Measurements from ENCODE around the gene CST3.

Gene CST3

DNA sequence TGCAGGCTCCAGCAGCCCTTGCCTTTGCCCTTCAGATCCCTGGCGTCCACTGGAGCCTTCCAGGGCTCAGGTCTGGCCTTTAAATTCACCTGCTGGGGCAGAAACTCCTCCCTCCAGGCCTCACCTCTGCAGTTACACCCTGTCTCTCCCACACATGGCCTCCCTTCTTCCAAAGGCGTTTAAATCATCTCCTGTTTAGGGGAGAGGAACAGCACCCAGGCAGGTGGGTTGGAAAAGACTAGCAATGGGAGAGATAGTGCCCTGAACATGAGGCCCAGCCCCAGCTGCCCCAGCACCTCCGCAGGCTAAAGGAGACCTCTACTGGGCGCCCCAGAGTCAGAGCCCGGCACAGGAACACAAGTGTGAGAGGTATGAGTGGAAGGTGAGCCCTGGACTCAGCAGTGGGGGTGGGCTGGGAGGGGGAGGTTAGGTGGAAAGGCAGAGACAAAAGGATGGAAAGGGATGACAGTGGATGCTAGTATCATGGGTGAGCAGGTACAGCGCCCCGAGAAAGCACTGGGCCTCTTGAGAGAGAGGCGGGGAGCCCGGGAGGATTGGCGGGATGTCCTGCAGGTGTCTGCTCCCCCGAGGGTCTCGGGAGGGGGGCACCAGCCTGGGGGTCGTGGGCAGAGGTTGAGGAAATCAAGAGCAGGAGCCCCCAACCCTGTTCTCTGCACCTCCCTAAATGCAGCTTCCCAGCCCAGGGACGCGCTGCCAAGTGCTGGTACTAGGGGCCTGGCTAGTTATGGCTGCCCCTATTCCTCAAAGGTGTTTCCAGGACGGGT lies 31.7 kb downstream of the CST3 start, which contains the start of gene CST9:
Gene CST9, minus strand, starts transcription at position 51 of the 785 bp plus-strand sequence. CDS start 53 bp downstream, outside the sequence.
- Histone ChIP-seq H3K4me3 (replicated peaks; ENCODE audit: low read depth, low read length) (no peak within 1 kb of the TSS), H3K27me3 (replicated peaks; ENCODE audit: control insufficient read depth, insufficient read depth, low read length) (no peaks in the 10 kb centered on the region; the same call in 1 of the 2 replicates), H3K36me3 (ENCODE audit: control insufficient read depth, insufficient read depth, low read length) (no peaks in the 10 kb centered on the region)
- DNase-seq (ENCODE audit: extremely low read depth, insufficient read length) = no peak
- TF ChIP-seq, protein P1, sequence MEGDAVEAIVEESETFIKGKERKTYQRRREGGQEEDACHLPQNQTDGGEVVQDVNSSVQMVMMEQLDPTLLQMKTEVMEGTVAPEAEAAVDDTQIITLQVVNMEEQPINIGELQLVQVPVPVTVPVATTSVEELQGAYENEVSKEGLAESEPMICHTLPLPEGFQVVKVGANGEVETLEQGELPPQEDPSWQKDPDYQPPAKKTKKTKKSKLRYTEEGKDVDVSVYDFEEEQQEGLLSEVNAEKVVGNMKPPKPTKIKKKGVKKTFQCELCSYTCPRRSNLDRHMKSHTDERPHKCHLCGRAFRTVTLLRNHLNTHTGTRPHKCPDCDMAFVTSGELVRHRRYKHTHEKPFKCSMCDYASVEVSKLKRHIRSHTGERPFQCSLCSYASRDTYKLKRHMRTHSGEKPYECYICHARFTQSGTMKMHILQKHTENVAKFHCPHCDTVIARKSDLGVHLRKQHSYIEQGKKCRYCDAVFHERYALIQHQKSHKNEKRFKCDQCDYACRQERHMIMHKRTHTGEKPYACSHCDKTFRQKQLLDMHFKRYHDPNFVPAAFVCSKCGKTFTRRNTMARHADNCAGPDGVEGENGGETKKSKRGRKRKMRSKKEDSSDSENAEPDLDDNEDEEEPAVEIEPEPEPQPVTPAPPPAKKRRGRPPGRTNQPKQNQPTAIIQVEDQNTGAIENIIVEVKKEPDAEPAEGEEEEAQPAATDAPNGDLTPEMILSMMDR (IDR thresholded peaks at IDR 0.05; ENCODE audit: insufficient read depth, low read length, poor library complexity, severe bottlenecking) = no peak

DNA sequence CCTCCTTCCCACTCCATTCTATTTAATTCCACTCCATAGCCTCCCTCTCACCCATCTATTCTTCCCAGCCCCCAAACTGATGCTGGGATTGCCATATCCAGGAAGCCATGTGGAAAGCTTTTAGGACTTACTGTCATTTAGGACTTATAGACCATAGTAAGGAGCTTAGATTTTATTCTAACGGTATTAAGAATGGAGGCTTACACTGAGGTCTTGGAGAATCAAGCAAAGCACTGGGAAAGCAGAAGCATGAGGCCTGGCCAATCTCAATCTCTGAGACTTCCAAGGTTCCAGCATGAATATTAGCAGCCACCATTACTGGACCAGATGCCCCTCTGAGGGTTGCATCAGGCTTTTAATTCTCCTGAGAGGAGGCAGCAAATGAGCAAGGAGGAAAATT lies 33.4 kb downstream of the CST3 start:
- H3K4me3 ChIP-seq (replicated peaks; ENCODE audit: low read depth, low read length) = no peak overlapping the region
- no peak for DNase-seq (ENCODE audit: extremely low read depth, insufficient read length)
- TF ChIP-seq, protein P1 (IDR thresholded peaks at IDR 0.05; ENCODE audit: insufficient read depth, low read length, poor library complexity, severe bottlenecking) = no peak

DNA sequence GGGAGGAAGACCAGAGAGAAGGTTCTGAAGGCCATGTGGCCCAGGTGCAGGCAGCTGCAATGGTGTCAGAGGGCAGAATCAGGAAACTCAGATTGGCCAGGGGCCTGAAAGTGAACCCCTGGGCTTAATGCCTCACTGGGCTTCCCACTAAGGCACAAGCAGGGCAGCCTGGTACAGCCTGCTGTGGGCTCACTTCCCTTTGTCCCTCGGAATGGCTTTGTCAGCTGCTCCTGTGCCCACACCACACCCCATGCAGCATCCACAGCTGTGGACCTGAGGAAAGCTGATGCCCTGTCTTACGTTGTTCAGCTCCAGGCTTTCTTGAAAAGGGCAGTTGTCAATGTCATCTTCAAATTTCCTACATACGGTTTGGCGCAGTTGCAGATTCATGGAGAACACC lies 34.4 kb downstream of the CST3 start:
- TF ChIP-seq, protein P1 (IDR thresholded peaks at IDR 0.05; ENCODE audit: insufficient read depth, low read length, poor library complexity, severe bottlenecking) = no peak
- H3K36me3 ChIP-seq (ENCODE audit: control insufficient read depth, insufficient read depth, low read length) = no peaks in the 10 kb centered on the region
- DNase-seq (ENCODE audit: extremely low read depth, insufficient read length) = no peak
- H3K27me3 ChIP-seq (replicated peaks; ENCODE audit: control insufficient read depth, insufficient read depth, low read length) = no peaks in the 10 kb centered on the region; the same call in 1 of the 2 replicates
- no peak overlapping the region for H3K4me3 ChIP-seq (replicated peaks; ENCODE audit: low read depth, low read length)

More for the DNA sequence above, 33.4 kb downstream of the CST3 start:
- no peaks in the 10 kb centered on the region for H3K36me3 ChIP-seq (ENCODE audit: control insufficient read depth, insufficient read depth, low read length)
- H3K27me3 ChIP-seq (replicated peaks; ENCODE audit: control insufficient read depth, insufficient read depth, low read length) = no peaks in the 10 kb centered on the region; the same call in 1 of the 2 replicates

DNA sequence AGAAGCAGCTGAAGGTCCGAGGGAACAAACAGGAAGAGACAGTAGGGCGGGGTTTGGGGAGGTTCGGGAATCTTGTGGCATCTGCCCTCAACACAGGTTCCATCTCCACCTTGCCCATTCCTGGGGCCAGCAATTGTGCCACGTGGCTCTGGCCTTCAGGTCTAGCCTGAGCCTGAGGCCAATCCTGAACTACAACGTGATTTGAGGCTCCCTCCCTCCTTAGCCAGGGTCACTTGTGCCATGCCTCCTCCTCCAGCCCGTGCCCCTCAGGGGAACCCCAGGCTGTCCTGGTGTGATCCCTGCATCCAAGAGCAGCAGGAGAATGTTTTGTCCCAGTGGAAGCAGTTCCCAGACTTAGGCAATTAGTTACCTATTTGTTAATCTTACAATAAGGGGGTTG lies 35.1 kb downstream of the CST3 start:
- no peak overlapping the region for H3K4me3 ChIP-seq (replicated peaks; ENCODE audit: low read depth, low read length)
- TF ChIP-seq, protein P1 (IDR thresholded peaks at IDR 0.05; ENCODE audit: insufficient read depth, low read length, poor library complexity, severe bottlenecking) = no peak
- H3K36me3 ChIP-seq (ENCODE audit: control insufficient read depth, insufficient read depth, low read length) = no peaks in the 10 kb centered on the region
- no peak for DNase-seq (ENCODE audit: extremely low read depth, insufficient read length)
- no peaks in the 10 kb centered on the region; the same call in 1 of the 2 replicates for H3K27me3 ChIP-seq (replicated peaks; ENCODE audit: control insufficient read depth, insufficient read depth, low read length)

DNA sequence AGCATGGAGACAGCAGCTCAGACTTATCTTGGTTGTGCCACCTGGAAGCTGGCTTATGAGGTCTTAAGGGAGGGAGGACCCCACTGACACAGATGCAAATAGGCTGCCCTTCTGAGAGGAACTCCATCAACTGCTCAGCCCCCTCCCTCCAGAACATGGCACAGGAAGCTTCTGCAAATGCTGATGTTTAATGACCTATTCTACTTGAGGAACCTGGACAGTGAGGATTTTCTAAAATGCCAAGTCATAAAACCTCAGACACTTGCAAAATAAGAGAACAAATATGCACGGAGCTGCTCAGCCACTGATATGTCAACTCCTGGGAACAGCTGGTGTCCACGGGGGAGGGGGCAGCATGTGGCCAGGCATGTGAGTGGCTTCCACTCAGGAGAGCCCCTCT lies 35.5 kb downstream of the CST3 start:
- TF ChIP-seq, protein P1 (IDR thresholded peaks at IDR 0.05; ENCODE audit: insufficient read depth, low read length, poor library complexity, severe bottlenecking) = no peak
- H3K27me3 ChIP-seq (replicated peaks; ENCODE audit: control insufficient read depth, insufficient read depth, low read length) = no peaks in the 10 kb centered on the region; the same call in 1 of the 2 replicates

More for the DNA sequence above, 35.5 kb downstream of the CST3 start:
- no peak overlapping the region for H3K4me3 ChIP-seq (replicated peaks; ENCODE audit: low read depth, low read length)
- no peaks in the 10 kb centered on the region for H3K36me3 ChIP-seq (ENCODE audit: control insufficient read depth, insufficient read depth, low read length)
- no peak for DNase-seq (ENCODE audit: extremely low read depth, insufficient read length)
